MM.1S (cell line): ENCODE data around the gene CCT7.

Experiments used
- EZH2 ChIP-seq: fragments of 300-600 bp; sonication (generic); optimal IDR thresholded peaks from 2 replicates; pipeline ENCODE3; 2017; ENCODE audit warnings: low read depth, mild to moderate bottlenecking, antibody characterized with exemption, low read length, mixed read lengths
- TF ChIP-seq, protein P1 (sequence below): fragments of 300-600 bp; sonication (generic); IDR thresholded peaks from 2 replicates; pipeline ENCODE4 v1.5.1; 2016; ENCODE audit warnings: antibody characterized with exemption, low read length, mixed read lengths

DNA sequence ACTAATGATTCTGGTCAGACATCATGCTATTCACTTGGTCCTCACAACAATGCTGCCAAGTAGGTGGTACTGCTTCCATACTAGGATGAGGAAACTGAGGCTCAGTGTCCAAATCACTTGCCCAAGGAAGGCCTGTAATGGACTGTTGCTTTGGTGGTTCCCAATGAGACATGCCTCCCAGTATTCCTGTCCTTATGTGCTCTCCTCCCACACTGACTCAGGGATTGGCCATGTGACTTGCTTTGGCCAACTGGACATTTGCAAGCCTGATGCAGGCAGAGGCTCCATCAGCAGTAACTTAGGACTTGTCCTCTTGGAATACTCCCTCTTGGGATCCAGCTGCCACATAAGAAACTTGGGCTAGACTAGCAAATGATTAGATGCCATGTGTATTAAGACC is 47.1 kb downstream of the CCT7 start:
- TF ChIP-seq, protein P1, sequence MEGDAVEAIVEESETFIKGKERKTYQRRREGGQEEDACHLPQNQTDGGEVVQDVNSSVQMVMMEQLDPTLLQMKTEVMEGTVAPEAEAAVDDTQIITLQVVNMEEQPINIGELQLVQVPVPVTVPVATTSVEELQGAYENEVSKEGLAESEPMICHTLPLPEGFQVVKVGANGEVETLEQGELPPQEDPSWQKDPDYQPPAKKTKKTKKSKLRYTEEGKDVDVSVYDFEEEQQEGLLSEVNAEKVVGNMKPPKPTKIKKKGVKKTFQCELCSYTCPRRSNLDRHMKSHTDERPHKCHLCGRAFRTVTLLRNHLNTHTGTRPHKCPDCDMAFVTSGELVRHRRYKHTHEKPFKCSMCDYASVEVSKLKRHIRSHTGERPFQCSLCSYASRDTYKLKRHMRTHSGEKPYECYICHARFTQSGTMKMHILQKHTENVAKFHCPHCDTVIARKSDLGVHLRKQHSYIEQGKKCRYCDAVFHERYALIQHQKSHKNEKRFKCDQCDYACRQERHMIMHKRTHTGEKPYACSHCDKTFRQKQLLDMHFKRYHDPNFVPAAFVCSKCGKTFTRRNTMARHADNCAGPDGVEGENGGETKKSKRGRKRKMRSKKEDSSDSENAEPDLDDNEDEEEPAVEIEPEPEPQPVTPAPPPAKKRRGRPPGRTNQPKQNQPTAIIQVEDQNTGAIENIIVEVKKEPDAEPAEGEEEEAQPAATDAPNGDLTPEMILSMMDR, result no peak
- TF ChIP-seq EZH2, result no peak
